D721Med (cell line): Measurements from ENCODE around the gene DYRK2.

Source experiments
- DNase-seq: peaks from one replicate; pipeline ENCODE4 v3.0.0; 2011; ENCODE audit warnings: low spot score; ENCODE audit not compliant: insufficient read length
- FAIRE-seq: peaks from 2 replicates; lab custom pipeline; 2011; peaks lifted over from hg19 to GRCh38; lab: Jason Lieb, UNC
- TF ChIP-seq, protein P1 (sequence below): IDR thresholded peaks from 2 replicates; pipeline ENCODE4 v1.5.1; 2012; ENCODE audit warnings: mild to moderate bottlenecking, control low read depth; ENCODE audit not compliant: insufficient read depth; ENCODE audit errors: missing control alignments

The DYRK2 gene

DNA sequence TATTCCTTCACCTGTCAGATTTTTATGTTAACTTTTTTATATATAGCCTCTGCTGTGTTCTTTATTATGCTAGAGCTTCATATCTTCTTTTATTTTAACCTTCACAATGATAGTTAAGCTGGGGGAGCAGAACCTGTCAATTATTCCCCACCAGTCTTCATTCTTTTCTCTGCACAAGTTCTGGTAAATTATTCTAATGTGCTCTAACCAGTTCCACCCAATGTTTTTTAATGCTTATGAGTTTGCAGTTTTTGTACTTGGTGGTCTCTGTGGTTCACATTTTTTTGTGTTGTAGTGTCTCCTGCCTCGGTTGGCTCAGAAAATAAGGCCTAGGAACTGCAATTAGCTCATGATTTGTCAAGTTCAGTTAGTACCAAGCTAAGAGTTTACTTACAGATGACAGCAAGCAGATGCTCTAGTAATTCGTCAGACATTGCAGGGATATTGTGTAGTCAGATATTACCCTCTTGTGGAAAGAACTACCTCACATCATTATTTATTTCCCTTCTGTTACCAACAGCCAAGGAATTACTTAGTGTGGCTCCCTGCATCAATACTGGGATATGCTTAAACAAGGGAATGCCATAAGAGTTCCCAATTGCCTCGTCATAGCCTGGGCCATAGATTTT is 14.5 kb downstream of the DYRK2 start:
- TF ChIP-seq, protein P1, sequence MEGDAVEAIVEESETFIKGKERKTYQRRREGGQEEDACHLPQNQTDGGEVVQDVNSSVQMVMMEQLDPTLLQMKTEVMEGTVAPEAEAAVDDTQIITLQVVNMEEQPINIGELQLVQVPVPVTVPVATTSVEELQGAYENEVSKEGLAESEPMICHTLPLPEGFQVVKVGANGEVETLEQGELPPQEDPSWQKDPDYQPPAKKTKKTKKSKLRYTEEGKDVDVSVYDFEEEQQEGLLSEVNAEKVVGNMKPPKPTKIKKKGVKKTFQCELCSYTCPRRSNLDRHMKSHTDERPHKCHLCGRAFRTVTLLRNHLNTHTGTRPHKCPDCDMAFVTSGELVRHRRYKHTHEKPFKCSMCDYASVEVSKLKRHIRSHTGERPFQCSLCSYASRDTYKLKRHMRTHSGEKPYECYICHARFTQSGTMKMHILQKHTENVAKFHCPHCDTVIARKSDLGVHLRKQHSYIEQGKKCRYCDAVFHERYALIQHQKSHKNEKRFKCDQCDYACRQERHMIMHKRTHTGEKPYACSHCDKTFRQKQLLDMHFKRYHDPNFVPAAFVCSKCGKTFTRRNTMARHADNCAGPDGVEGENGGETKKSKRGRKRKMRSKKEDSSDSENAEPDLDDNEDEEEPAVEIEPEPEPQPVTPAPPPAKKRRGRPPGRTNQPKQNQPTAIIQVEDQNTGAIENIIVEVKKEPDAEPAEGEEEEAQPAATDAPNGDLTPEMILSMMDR: no peak
- DNase-seq: no peak
- no peak for FAIRE-seq

DNA sequence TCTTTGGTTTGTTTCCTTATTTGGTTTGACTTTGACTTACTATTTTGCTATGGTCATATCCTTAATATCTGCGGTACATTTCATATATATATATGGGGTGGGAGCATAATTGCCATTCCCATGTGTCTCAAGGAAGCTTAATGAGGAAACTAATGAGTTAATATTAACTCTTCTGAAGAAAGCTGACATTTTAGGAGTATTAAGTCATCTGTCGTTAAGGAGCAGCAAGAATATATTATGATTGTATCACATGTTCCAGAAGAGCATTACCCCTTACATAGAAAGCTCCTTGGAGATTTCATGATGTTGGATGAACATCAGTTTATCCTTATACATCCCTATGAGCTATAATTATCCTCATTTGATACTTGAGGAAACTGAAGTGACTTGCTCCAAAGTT is 15.6 kb downstream of the DYRK2 start:
- TF ChIP-seq, protein P1: no peak
- DNase-seq: no peak
- FAIRE-seq: no peak

DNA sequence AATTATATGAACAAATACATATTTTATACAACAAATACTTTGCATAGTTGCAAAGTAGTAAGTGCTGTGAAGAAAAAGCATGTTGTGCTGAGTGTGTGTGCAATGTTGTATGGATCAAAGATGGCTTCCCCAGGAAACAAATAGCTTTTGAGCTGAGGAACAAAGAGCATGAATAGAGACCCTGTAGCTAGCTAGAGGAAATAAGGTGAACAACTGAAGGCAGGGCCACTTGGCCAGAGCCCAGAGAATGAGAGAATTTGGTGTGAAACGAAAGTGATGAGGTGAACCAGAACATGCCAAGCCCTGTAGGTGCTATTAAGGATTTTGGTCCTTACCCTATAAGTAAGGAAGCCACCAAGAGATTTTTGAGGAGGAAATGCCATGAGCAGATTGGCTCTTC is 17.1 kb downstream of the DYRK2 start:
- DNase-seq (no peak), FAIRE-seq (no peak)
- TF ChIP-seq, protein P1: no peak

DNA sequence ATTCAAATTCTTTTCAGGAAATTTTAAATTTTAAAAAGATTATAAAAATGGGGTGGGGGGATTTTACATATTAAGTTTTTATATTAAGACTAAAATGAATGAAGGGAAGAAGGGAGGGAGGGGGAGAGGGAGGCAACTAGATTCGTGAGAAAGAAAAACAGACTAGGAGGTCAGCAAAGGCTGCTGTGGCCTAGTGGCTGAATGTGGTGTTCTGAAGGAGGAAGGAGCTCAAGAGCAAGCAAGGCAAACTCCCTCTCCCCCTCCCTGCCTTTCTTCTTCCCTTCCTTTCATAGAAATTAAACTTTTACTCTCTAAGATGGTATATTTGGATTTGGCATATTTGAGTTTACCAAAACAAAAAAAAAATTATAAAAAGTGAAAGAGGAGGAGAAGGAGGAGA is 18.1 kb downstream of the DYRK2 start:
- FAIRE-seq (no peak), DNase-seq (no peak)

DNA sequence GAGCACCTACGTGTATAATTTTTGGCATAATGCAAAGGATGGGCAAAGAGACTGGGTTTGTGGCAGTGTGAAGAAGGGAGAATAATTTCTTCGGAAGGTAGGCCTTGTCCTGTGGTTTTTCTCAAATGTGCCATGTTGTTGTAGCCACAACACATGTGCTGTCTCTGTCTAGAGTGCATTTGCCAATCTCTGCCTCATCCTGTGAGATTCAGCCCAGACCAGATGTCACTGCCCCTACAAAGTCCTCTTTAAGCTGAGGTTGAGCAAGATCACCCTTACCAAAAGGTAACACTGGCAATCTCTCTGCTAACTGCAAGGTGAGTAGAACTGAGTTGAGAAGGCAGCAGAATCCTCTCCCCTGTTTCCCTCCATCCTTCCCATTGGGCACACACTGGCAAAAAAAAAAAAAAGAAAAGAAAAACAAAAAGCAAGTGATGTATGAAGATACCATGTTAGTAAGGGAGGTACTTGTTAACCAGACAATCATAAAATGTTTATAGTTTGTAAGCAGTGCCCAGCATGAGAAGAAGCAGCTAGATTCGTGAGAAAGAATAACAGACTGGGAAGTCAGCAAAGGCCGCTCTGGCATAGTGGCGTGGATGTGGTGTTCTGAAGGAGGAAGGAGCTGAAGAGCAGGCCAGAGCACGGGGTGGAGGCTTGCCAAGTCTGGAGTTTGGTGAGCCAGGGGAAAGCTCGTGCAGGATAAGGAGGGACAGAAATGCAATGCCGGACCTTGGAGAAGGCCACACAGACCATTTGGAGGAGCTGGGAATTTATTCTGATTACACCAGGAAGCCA is 18.9 kb downstream of the DYRK2 start:
- no peak for DNase-seq
- no peak for FAIRE-seq
- TF ChIP-seq, protein P1: no peak

More for the DNA sequence above, 18.1 kb downstream of the DYRK2 start:
- TF ChIP-seq, protein P1: no peak

DNA sequence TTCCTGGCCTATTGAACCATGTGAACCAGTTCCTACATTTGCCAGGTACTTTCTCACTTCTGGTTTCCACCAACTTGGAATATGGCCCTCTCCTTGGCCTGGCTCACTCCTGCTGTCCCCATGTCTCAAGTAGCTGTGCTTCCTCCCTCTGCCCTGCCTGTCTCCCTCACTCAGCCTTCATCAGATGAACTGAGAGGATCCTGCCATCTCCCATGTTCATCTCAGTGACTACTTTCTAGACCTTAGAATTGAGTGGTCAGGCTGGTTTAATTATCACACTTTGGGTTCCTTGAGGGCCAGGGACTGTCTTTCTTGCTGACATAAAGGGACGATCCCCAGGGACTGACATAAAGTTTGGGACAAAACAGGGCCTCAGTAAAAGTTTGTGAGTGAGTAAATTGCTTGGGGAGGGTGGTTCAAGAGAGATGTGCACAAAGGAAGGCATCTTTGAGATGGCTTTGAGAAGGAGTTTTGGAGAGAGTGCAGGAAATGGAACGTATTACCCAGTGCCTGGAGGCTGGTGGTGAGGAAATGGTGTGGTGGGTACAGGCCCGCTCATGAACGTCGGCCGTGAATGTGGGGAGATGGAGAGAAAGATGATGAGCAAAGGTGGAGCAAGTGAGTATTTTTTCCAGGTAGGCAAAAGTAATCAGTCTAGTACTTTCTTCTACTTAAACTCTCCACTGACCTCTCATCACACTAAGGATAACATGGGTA is 20.8 kb downstream of the DYRK2 start:
- FAIRE-seq (no peak), DNase-seq (no peak)
- TF ChIP-seq, protein P1: no peak
